HepG2 (cell line): Measurements from ENCODE around the gene ADAM29. TPM values are rescaled to one million over a fixed set of nuclear protein-coding genes. Genes with fewer than 3 reads are reported as not detected.

Experiments used
- ATAC-seq: fragments of 200-7000 bp; cut with Tn5 transposase; 3 replicates; pipeline ENCODE4 v1.9.1; 2020; ENCODE audit warnings: mild to moderate bottlenecking, moderate library complexity
- BruUV-seq: library from RNA; stranded (reverse); fragments of 400-500 nt; replicated peaks from 2 replicates; lab custom pipeline; 2021; lab: Mats Ljungman, UMichigan
- CTCF ChIA-PET: fragments of 300-600 bp; formaldehyde crosslinking; extraction: SDS; loops from one replicate; lab custom pipeline; 2021; ENCODE audit warnings: low total read pairs, inconsistent platforms, low intra/inter-chr PET ratio; lab: Yijun Ruan, JAX
- POLR2A ChIA-PET: fragments of 350-600 bp; sonication (Branson Sonifier 250); formaldehyde crosslinking; loops from one replicate; lab custom pipeline; 2020; ENCODE audit warnings: antibody characterized with exemption, inconsistent platforms; lab: Yijun Ruan, JAX
- DNase-seq: peaks from one replicate; pipeline ENCODE4 v3.0.0-alpha.2; 2015; ENCODE audit warnings: low spot score
- FAIRE-seq: peaks from 3 replicates; lab custom pipeline; 2011; peaks lifted over from hg19 to GRCh38; lab: Jason Lieb, UNC
- H2AFZ ChIP-seq: one replicate; pipeline ENCODE4 v1.6.1; 2011; ENCODE audit warnings: low read length, inconsistent platforms
- H3K27ac ChIP-seq: fragments of 300-600 bp; 3 replicates; pipeline ENCODE4 v1.8.0; 2011; ENCODE audit warnings: mixed run types, mild to moderate bottlenecking, mixed read lengths, low read length, inconsistent platforms; ENCODE audit not compliant: insufficient read depth; ENCODE audit errors: extremely low read length
- H3K27me3 ChIP-seq, 2 experiments: fragments of 200-600 bp in 1 of 2; 2 replicates in 1 of 2; 3 replicates in 1 of 2; pipeline versions ENCODE4 v1.6.0 to v1.8.0; 2011; ENCODE audit warnings: low read length in 2 of 2, mild to moderate bottlenecking in 2 of 2, moderate library complexity in 2 of 2, inconsistent platforms in 1 of 2; ENCODE audit not compliant: insufficient read depth in 2 of 2, control insufficient read depth in 1 of 2
- H3K36me3 ChIP-seq, 2 experiments: fragments of 200-600 bp in 1 of 2; replicated peaks in 1 of 2; 2 replicates in 1 of 2; 3 replicates in 1 of 2; pipeline versions ENCODE4 v1.5.1 to v1.8.0; 2011; ENCODE audit warnings: low read length in 2 of 2, inconsistent platforms in 1 of 2; ENCODE audit not compliant: insufficient read depth in 2 of 2, control insufficient read depth in 1 of 2
- H3K4me1 ChIP-seq: 2 replicates; pipeline ENCODE4 v1.5.1; 2012; ENCODE audit warnings: low read length, inconsistent platforms; ENCODE audit not compliant: insufficient read depth
- H3K4me2 ChIP-seq: 2 replicates; pipeline ENCODE4 v1.6.0; 2011; ENCODE audit warnings: low read depth, low read length, inconsistent platforms
- H3K4me3 ChIP-seq, 3 experiments: fragments of 200-600 bp in 1 of 3; sonication (generic), shearing (Covaris generic) in 1 of 3; replicated peaks in 1 of 3; 2 replicates each; pipeline ENCODE4 v1.5.1; 2011 to 2016; ENCODE audit warnings: low read length in 3 of 3, inconsistent platforms in 2 of 3, low read depth in 2 of 3, mild to moderate bottlenecking in 2 of 3, control low read depth in 1 of 3, mixed read lengths in 1 of 3; ENCODE audit not compliant: insufficient read depth in 1 of 3
- H3K79me2 ChIP-seq: one replicate; pipeline ENCODE4 v1.6.1; 2011; ENCODE audit warnings: low read length, inconsistent platforms; ENCODE audit not compliant: insufficient read depth
- H3K9ac ChIP-seq: 2 replicates; pipeline ENCODE4 v1.6.0; 2011; ENCODE audit warnings: mild to moderate bottlenecking, low read depth, low read length, inconsistent platforms; ENCODE audit not compliant: insufficient read depth
- H3K9me3 ChIP-seq: 2 replicates; pipeline ENCODE4 v1.5.1; 2012; ENCODE audit warnings: mild to moderate bottlenecking, low read length
- H4K20me1 ChIP-seq: 2 replicates; pipeline ENCODE4 v1.6.0; 2011; ENCODE audit warnings: inconsistent platforms, mild to moderate bottlenecking, low read length, moderate library complexity; ENCODE audit not compliant: insufficient read depth
- ATF2 ChIP-seq: sonication (generic); formaldehyde crosslinking; IDR thresholded peaks from 2 replicates; pipeline ENCODE4 v1.4.0; 2020; ENCODE audit warnings: missing genetic modification reagents
- GRHL1 ChIP-seq: sonication (generic); formaldehyde crosslinking; conservative IDR thresholded peaks from 2 replicates; pipeline ENCODE4 v1.8.0; 2022; ENCODE audit warnings: missing genetic modification reagents
- MYPOP ChIP-seq: sonication (generic); formaldehyde crosslinking; IDR thresholded peaks from 2 replicates; pipeline ENCODE4 v1.8.1; 2023; ENCODE audit warnings: mild to moderate bottlenecking, moderate library complexity, missing genetic modification reagents
- RNF2 ChIP-seq: fragments of 450-650 bp; conservative IDR thresholded peaks from 2 replicates; pipeline ENCODE4 v1.6.1; 2016; ENCODE audit warnings: low read depth
- SKI ChIP-seq: fragments of 450-650 bp; IDR thresholded peaks from one replicate; pipeline ENCODE4 v1.6.1; 2018; ENCODE audit warnings: mild to moderate bottlenecking; ENCODE audit not compliant: partially characterized antibody
- SMAD9 ChIP-seq: sonication (generic); formaldehyde crosslinking; IDR thresholded peaks from 2 replicates; pipeline ENCODE4 v1.5.1; 2020; ENCODE audit warnings: mild to moderate bottlenecking, missing genetic modification reagents
- SOX5 ChIP-seq: IDR thresholded peaks from 2 replicates; pipeline ENCODE4 v1.6.1; 2016; ENCODE audit warnings: borderline replicate concordance
- THAP11 ChIP-seq: IDR thresholded peaks from 2 replicates; pipeline ENCODE4 v1.6.1; 2016; ENCODE audit warnings: missing biosample characterization, missing genetic modification reagents
- ZFP36L2 ChIP-seq: sonication (generic); formaldehyde crosslinking; IDR thresholded peaks from 2 replicates; pipeline ENCODE4 v1.4.0; 2020; ENCODE audit warnings: missing genetic modification reagents
- ZKSCAN8 ChIP-seq: IDR thresholded peaks from 2 replicates; pipeline ENCODE4 v1.6.1; 2016; ENCODE audit warnings: borderline replicate concordance, missing genetic modification reagents, missing compliant biosample characterization
- ZNF263 ChIP-seq: sonication (generic); formaldehyde crosslinking; IDR thresholded peaks from 2 replicates; pipeline ENCODE4 v1.4.0; 2020; ENCODE audit warnings: missing genetic modification reagents
- ZNF674 ChIP-seq: sonication (generic); formaldehyde crosslinking; IDR thresholded peaks from 2 replicates; pipeline ENCODE4 v1.5.0; 2020; ENCODE audit warnings: low read depth, mild to moderate bottlenecking, missing genetic modification reagents
- ZNF816 ChIP-seq: sonication (generic); formaldehyde crosslinking; IDR thresholded peaks from 2 replicates; pipeline ENCODE4 v1.8.0; 2022; ENCODE audit warnings: missing genetic modification reagents, mild to moderate bottlenecking, borderline replicate concordance
- ZSCAN20 ChIP-seq: sonication (generic); formaldehyde crosslinking; IDR thresholded peaks from 2 replicates; pipeline ENCODE4 v1.4.0; 2020; ENCODE audit warnings: missing genetic modification reagents, mild to moderate bottlenecking, borderline replicate concordance
- WGBS: methylation state at CpG from one replicate; pipeline ENCODE4 v1.1.6; 2017; ENCODE audit warnings: low lambda C conversion rate; 5-methylcytosine and 5-hydroxymethylcytosine counted together
- in situ Hi-C: cut with HindIII; loops from 2 replicates; pipeline ENCODE4 v1.10.0; 2017; ENCODE audit warnings: low pct_unique_long_range_greater_than_20kb; ENCODE audit not compliant: extremely low pct_ligation_motif_present
- intact Hi-C: fragments of 100-400 bp; cut with micrococcal nuclease; formaldehyde crosslinking; loops from one replicate; pipeline ENCODE4 v1.10.0; 2022; ENCODE audit not compliant: unreplicated experiment
- polyA plus RNA-seq, 8 experiments: library from polyadenylated mRNA; depleted of rRNA in 3 of 8; stranded (reverse) in 7 of 8; unstranded in 1 of 8; fragments of >200 nt; fragmentation: Illumina TruSeq in 4 of 8; extraction: Trizol in 4 of 8; gene quantifications; 2 replicates each; pipeline versions ENCODE4 v1.2.1 to v1.2.3, GENCODE V29; 2011 to 2016; ENCODE audit warnings: low read depth in 4 of 8, missing spikeins in 1 of 8, mixed read lengths in 1 of 8; ENCODE audit not compliant: insufficient read depth in 1 of 8
- total RNA-seq, 5 experiments: library from RNA; depleted of rRNA; stranded (reverse); fragments of >200 nt; fragmentation: Illumina TruSeq; extraction: Trizol; gene quantifications; 2 replicates each; pipeline ENCODE4 v1.2.3, GENCODE V29; 2016; ENCODE audit warnings: low read depth in 1 of 5

The ADAM29 gene
- total and polyA plus RNA-seq, 2 of the 13 experiments (the other 11 are each of a cell fraction or from before 2014, with no cell fraction given) = not detected

GRCh38 chr4:174928174-174928573 lies 10.0 kb downstream of the ADAM29 start:
- H3K4me1 ChIP-seq = no peaks in the 10 kb centered on the region
- ChIA-PET CTCF (no interaction called here), POLR2A (no interaction called here)
- no TSS peak for BruUV-seq
- no peaks in the 10 kb centered on the region for H3K27me3 ChIP-seq
- no peaks in the 10 kb centered on the region for H4K20me1 ChIP-seq
- DNase-seq (no peak), ATAC-seq (no peak), FAIRE-seq (no peak)
- TF ChIP-seq GRHL1 = no peak
- no peak for TF ChIP-seq SMAD9
- no peak for TF ChIP-seq RNF2
- TF ChIP-seq ZNF816 (CRISPR knock-in tag) = no peak
- no peak for TF ChIP-seq ZNF674 (CRISPR knock-in tag)
- TF ChIP-seq MYPOP (CRISPR knock-in tag) = no peak
- TF ChIP-seq ZKSCAN8 = no peak
- no peak for TF ChIP-seq ZNF263 (CRISPR knock-in tag)
- TF ChIP-seq ZSCAN20 = no peak
- TF ChIP-seq SOX5 (CRISPR knock-in tag) = no peak
- TF ChIP-seq SKI = no peak
- no peak for TF ChIP-seq ATF2
- no peak for TF ChIP-seq ZFP36L2 (CRISPR knock-in tag)
- TF ChIP-seq THAP11 (CRISPR knock-in tag) = no peak
- peaks cover 29% of the 10 kb centered on the region for H3K9me3 ChIP-seq
- no peaks in the 10 kb centered on the region for H3K36me3 ChIP-seq
- in situ Hi-C loops (no loop called here), intact Hi-C loops (no loop called here)
- no peaks in the 10 kb centered on the region for H3K79me2 ChIP-seq
- H3K4me3 ChIP-seq = no peak overlapping the region
- no peak overlapping the region for H2AFZ ChIP-seq
- H3K4me2 ChIP-seq = no peak overlapping the region
- H3K27ac ChIP-seq = no peak overlapping the region
- 11% methylated on average over 6 of the region's 6 CpGs for WGBS
- no peak overlapping the region for H3K9ac ChIP-seq
